Measurements from ENCODE around the gene TRAPPC2.
"Not testable (repeated sequence)": the region's sequence is repeated elsewhere in the genome, so short reads cannot be mapped to it uniquely, and the experiment has no call there.

TRAPPC2 gene

GRCh38 chrX:13691841-13692371, 42.5 kb downstream of the TRAPPC2 start:
- no peak for DNase-seq (ENCODE audit: low read depth in 1 of 2, low spot score in 1 of 2)
- in situ Hi-C loops (cut with HindIII; ENCODE audit: low pct_unique_long_range_greater_than_20kb, low sequenced_read_pairs), result no loop called here
- TF ChIP-seq JUND (IDR thresholded peaks at IDR 0.05; ENCODE audit: low read depth), result no peak

DNA sequence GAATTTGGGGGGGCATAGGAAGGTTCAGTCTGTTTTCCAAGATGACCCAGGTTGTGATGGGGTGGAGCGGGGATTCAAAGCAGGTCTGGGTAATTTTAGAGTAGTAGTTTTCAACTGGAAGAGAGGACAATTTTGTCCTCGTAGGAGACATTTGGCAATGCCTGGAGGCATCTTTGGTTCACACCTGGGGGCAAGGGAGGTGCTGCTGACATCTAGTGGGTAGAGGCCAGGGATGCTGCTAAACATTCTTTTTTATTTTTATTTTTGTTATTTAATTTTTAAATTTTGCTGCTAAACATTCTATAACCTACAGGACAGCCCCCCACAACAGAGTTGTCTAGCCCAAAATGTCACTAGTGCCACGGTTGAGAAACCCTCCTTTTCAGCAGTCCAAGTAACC, 43.6 kb downstream of the TRAPPC2 start:
- no peak for TF ChIP-seq JUND (IDR thresholded peaks at IDR 0.05; ENCODE audit: low read depth)
- in situ Hi-C loops (cut with HindIII; ENCODE audit: low pct_unique_long_range_greater_than_20kb, low sequenced_read_pairs), result no loop called here
- DNase-seq (ENCODE audit: low read depth in 1 of 2, low spot score in 1 of 2), result no peak

DNA sequence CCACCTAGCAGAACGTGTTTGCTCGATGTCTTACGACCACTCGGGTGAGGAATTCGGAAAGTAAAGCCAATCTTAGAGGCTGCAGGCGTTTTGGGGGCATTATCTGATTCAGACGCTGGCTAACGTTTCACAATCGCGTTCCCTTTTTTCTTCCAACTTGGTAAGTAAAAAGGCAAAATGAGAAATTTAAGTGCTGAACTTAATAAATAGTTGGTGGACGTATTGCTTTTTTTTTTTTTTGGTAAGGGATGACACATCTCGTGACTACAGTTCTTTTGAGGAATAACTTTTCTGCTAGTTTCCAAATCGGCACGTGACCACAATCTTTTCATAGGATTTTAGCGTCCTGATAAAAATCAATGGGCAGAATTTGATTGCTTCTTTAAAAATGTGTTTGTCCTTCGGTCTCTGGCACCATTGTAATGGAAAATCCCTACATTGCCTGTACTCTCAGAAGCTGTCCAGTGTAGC, 44.6 kb downstream of the TRAPPC2 start:
- DNase-seq (ENCODE audit: low read depth in 1 of 2, low spot score in 1 of 2), result no peak
- in situ Hi-C loops (cut with HindIII; ENCODE audit: low pct_unique_long_range_greater_than_20kb, low sequenced_read_pairs), result no loop called here
- TF ChIP-seq JUND (IDR thresholded peaks at IDR 0.05; ENCODE audit: low read depth), result no peak

- DNase-seq (ENCODE audit: low read depth in 1 of 2, low spot score in 1 of 2), result peak; percentile 72 to 86
- TF ChIP-seq JUND (IDR thresholded peaks at IDR 0.05; ENCODE audit: low read depth), result no peak
- in situ Hi-C loops (cut with HindIII; ENCODE audit: low pct_unique_long_range_greater_than_20kb, low sequenced_read_pairs), result no loop called here
Observed at GRCh38 chrX:13688958-13689740, 45.3 kb downstream of the TRAPPC2 start, which contains the start of gene RAB9A. RAB9A (plus strand) TSS chrX:13689128; CDS start chrX:13708747, 19,619 bp downstream.

DNA sequence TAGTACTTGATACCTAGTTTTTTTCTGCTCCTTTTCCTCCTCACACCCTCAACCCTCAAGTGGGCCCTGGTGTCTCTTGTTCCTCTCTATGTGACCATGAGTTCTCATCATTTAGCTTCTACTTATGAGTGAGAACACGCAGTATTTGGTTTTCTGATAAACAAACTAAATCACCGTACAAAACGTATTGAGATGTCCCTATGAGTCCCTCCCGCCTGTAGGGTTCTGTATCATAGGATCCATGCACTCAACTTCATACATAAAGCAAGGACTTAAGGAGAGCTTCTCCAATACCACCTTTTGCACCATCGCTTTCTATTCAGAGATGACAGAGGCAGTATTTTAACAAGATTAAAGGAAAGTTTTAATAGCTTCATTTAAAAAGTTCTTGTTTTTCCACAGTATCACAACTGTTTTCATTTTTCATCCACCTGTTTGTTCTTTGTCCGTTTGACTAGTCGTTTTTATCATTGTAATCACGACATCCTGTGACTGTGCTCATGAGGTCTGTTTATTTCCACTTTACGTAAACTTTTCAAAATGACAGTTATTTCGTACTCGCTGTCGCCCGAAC, 45.9 kb downstream of the TRAPPC2 start:
- in situ Hi-C loops (cut with HindIII; ENCODE audit: low pct_unique_long_range_greater_than_20kb, low sequenced_read_pairs), result no loop called here
- no peak for DNase-seq (ENCODE audit: low read depth in 1 of 2, low spot score in 1 of 2)
- no peak for TF ChIP-seq JUND (IDR thresholded peaks at IDR 0.05; ENCODE audit: low read depth)

GRCh38 chrX:13687203-13687602, 47.2 kb downstream of the TRAPPC2 start:
- TF ChIP-seq JUND (IDR thresholded peaks at IDR 0.05; ENCODE audit: low read depth), result no peak
- in situ Hi-C loops (cut with HindIII; ENCODE audit: low pct_unique_long_range_greater_than_20kb, low sequenced_read_pairs), result no loop called here
- no peak for DNase-seq (ENCODE audit: low read depth in 1 of 2, low spot score in 1 of 2)

DNA sequence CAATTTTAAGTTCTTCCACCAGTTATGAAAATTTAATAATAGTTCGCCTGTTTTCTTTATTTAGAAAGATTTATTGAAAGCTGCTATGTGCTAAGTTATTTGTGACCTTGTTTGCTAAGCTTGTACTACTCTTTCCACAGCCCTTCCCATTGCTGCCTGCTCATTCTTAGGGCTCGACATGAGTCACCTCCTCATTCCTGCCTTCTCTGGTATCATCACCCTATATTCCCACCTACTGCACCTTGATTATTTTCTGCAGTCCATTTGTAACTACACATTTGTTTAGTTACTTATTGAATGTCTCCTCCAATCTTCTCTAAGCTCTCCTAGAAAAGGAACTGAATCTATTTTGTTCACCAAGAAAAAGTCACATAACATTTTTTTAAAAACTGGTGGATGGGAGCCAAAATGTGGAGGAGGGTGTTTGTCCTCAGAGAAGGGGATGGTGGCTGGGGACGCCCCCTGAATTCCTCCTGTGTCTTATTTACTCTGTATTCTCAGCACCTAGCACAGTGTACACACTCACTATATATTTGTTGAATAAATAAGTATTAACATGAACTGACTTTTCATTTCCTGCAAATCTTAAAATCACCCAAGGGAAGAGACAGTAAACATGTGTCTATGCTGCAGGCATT, 49.2 kb downstream of the TRAPPC2 start:
- in situ Hi-C loops (cut with HindIII; ENCODE audit: low pct_unique_long_range_greater_than_20kb, low sequenced_read_pairs), result no loop called here
- no peak for DNase-seq (ENCODE audit: low read depth in 1 of 2, low spot score in 1 of 2)

GRCh38 chrX:13684361-13684760, 50.1 kb downstream of the TRAPPC2 start:
- in situ Hi-C loops (cut with HindIII; ENCODE audit: low pct_unique_long_range_greater_than_20kb, low sequenced_read_pairs), result no loop called here
- no peak for TF ChIP-seq JUND (IDR thresholded peaks at IDR 0.05; ENCODE audit: low read depth)
- DNase-seq (ENCODE audit: low read depth in 1 of 2, low spot score in 1 of 2), result no peak

More for the DNA sequence above, 49.2 kb downstream of the TRAPPC2 start:
- TF ChIP-seq JUND (IDR thresholded peaks at IDR 0.05; ENCODE audit: low read depth), result no peak

DNA sequence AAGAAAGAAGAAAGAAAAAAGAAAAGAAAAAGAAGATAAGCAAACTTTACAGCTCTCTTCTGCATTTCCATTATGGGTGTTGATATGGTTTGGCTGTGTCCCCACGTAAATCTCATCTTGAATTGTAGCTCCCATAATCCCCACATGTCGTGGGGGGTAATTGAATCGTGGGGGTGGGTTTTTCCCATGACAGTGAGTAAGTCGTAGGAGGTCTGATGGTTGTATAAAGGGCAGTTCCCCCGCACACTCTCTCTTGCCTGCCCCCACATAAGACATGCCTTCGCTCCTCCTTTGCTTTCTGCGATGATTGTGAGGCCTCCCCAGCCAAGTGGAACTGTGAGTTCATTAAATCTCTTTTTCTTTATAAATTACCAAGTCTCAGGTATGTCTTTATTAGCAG, 52.8 kb downstream of the TRAPPC2 start:
- DNase-seq (ENCODE audit: low read depth in 1 of 2, low spot score in 1 of 2), result no peak
- no peak for TF ChIP-seq JUND (IDR thresholded peaks at IDR 0.05; ENCODE audit: low read depth)
- in situ Hi-C loops (cut with HindIII; ENCODE audit: low pct_unique_long_range_greater_than_20kb, low sequenced_read_pairs), result no loop called here

DNA sequence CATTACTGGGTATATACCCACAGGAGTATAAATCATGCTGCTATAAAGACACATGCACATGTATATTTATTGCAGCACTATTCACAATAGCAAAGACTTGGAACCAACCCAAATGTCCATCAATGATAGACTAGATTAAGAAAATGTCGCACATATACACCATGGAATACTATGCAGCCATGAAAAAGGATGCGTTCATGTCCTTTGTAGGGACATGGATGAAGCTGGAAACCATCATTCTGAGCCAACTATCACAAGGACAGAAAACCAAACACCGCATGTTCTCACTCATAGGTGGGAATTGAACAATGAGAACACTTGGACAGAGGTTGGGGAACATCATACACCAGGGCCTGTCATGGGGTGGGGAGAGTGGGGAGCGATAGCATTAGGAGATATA, 54.7 kb downstream of the TRAPPC2 start:
- in situ Hi-C loops (cut with HindIII; ENCODE audit: low pct_unique_long_range_greater_than_20kb, low sequenced_read_pairs); DNase-seq (ENCODE audit: low read depth in 1 of 2, low spot score in 1 of 2): not testable (repeated sequence)

- TF ChIP-seq JUND (IDR thresholded peaks at IDR 0.05; ENCODE audit: low read depth), result no peak
- DNase-seq (ENCODE audit: low read depth in 1 of 2, low spot score in 1 of 2), result no peak
- in situ Hi-C loops (cut with HindIII; ENCODE audit: low pct_unique_long_range_greater_than_20kb, low sequenced_read_pairs), result no loop called here
Observed at GRCh38 chrX:13676885-13677284, 57.5 kb downstream of the TRAPPC2 start.

GRCh38 chrX:13673016-13673415, 61.4 kb downstream of the TRAPPC2 start:
- DNase-seq (ENCODE audit: low read depth in 1 of 2, low spot score in 1 of 2), result no peak
- TF ChIP-seq JUND (IDR thresholded peaks at IDR 0.05; ENCODE audit: low read depth), result no peak
- in situ Hi-C loops (cut with HindIII; ENCODE audit: low pct_unique_long_range_greater_than_20kb, low sequenced_read_pairs), result no loop called here

DNA sequence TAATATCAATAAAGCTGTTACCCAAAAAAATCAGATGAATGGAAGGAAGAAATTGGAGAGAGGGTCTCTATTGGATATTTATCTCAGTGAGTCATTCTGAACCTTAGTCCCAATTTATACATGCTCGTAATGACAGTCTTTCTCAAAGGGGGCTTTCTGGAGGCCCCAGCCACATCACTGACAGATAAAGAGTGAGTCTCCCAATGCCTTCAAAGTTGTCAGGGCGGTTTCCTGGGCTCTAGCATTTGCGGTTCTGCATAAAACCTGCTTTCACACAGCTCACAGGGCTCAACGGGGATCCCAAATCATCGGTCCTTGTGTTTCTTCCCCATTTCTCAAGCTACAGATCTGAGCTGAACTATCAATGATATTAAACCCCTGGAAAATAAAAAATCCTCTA, 64.2 kb downstream of the TRAPPC2 start:
- TF ChIP-seq JUND (IDR thresholded peaks at IDR 0.05; ENCODE audit: low read depth), result no peak
- in situ Hi-C loops (cut with HindIII; ENCODE audit: low pct_unique_long_range_greater_than_20kb, low sequenced_read_pairs), result no loop called here
- no peak for DNase-seq (ENCODE audit: low read depth in 1 of 2, low spot score in 1 of 2)

DNA sequence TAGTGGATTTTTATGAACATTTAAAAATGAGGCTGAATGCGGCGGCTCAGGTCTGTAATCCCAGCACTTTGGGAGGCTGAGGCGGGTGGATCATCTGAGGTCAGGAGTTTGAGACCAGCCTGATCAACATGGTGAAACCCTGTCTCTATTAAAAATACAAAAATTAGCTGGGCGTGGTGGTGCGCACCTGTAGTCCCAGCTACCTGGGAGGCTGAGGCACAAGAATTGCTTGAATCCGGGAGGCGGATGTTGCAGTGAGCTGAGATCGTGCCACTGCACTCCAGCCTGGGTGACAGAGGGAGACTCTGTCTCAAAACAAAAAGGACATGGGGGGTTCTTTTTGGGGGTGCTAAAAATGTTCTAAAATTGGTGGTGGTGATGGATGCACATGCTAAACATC, 64.7 kb downstream of the TRAPPC2 start:
- DNase-seq (ENCODE audit: low read depth in 1 of 2, low spot score in 1 of 2); in situ Hi-C loops (cut with HindIII; ENCODE audit: low pct_unique_long_range_greater_than_20kb, low sequenced_read_pairs): not testable (repeated sequence)
